RKO (cell line): Measurements from ENCODE around the gene GSG1L.

Experiments used
- DNase-seq: peaks from one replicate; pipeline ENCODE4 v3.0.0-alpha.2; 2016; ENCODE audit warnings: low spot score

The GSG1L gene

GRCh38 chr16:27771201-27771910, 292.2 kb downstream of the GSG1L start:
- DNase-seq, result no peak

GRCh38 chr16:27770271-27771196, 293.0 kb downstream of the GSG1L start:
- no peak for DNase-seq

- no peak for DNase-seq
These were observed 293.8 kb downstream of the GSG1L start for GRCh38 chr16:27769561-27770255.

- DNase-seq, result no peak
These were observed 294.8 kb downstream of the GSG1L start for GRCh38 chr16:27768651-27769272.

- DNase-seq, result no peak
These were observed 295.4 kb downstream of the GSG1L start for GRCh38 chr16:27767971-27768591.

GRCh38 chr16:27767081-27767480, 296.4 kb downstream of the GSG1L start:
- DNase-seq, result no peak

- no peak for DNase-seq
These were observed 297.1 kb downstream of the GSG1L start for GRCh38 chr16:27766236-27766925.

GRCh38 chr16:27764869-27765675, 298.4 kb downstream of the GSG1L start:
- no peak for DNase-seq

GRCh38 chr16:27764427-27764826, 299.1 kb downstream of the GSG1L start:
- no peak for DNase-seq

- DNase-seq, result no peak
These were observed 301.1 kb downstream of the GSG1L start for GRCh38 chr16:27762441-27762840.

GRCh38 chr16:27761816-27762215, 301.7 kb downstream of the GSG1L start:
- no peak for DNase-seq

- DNase-seq, result no peak
These were observed 302.7 kb downstream of the GSG1L start for GRCh38 chr16:27760789-27761176.

- DNase-seq, result no peak
These were observed 303.3 kb downstream of the GSG1L start for GRCh38 chr16:27759967-27760788.

- DNase-seq, result peak; percentile 72
These were observed 304.1 kb downstream of the GSG1L start for GRCh38 chr16:27759301-27759871.

GRCh38 chr16:27758544-27758943, 305.0 kb downstream of the GSG1L start:
- no peak for DNase-seq

- no peak for DNase-seq
These were observed 307.1 kb downstream of the GSG1L start for GRCh38 chr16:27756206-27756970.

- no peak for DNase-seq
These were observed 308.5 kb downstream of the GSG1L start for GRCh38 chr16:27754788-27755690.
